Measurements from ENCODE around the gene ARSG. TPM values are rescaled to one million over a fixed set of nuclear protein-coding genes. Genes with fewer than 3 reads are reported as not detected.
A peak's percentile ranks its signal among the peaks of the same experiment; 100 is the strongest.

The ARSG gene
- total and polyA plus RNA-seq, 2 of the 13 experiments (the other 11 are each of a cell fraction or from before 2014, with no cell fraction given): 3.7 to 15.2 TPM

- peak; percentile 66 for TF ChIP-seq KMT2A (CRISPR knock-in tag; IDR thresholded peaks at IDR 0.05)
- TF ChIP-seq ESRRA (CRISPR knock-in tag; IDR thresholded peaks at IDR 0.05; ENCODE audit: low read depth): no peak
- no peak; the same call in 1 of the 2 replicates for TF ChIP-seq ARHGAP35 (CRISPR knock-in tag; IDR thresholded peaks at IDR 0.05; ENCODE audit: borderline replicate concordance)
- no peak for TF ChIP-seq RORA (CRISPR knock-in tag; IDR thresholded peaks at IDR 0.05)
- no peak for TF ChIP-seq SSRP1 (CRISPR knock-in tag; IDR thresholded peaks at IDR 0.05)
- no peak for TF ChIP-seq NCOA1 (CRISPR knock-in tag; IDR thresholded peaks at IDR 0.05)
- TF ChIP-seq SMAD9 (CRISPR knock-in tag; IDR thresholded peaks at IDR 0.05): no peak
- no peak for TF ChIP-seq SP5 (CRISPR knock-in tag; IDR thresholded peaks at IDR 0.05; ENCODE audit: borderline replicate concordance, low read depth)
- no peak for TF ChIP-seq AFF4 (CRISPR knock-in tag; IDR thresholded peaks at IDR 0.05)
- TF ChIP-seq HMG20A (CRISPR knock-in tag; IDR thresholded peaks at IDR 0.05; ENCODE audit: borderline replicate concordance): no peak
- TF ChIP-seq NR0B2 (CRISPR knock-in tag; IDR thresholded peaks at IDR 0.05): no peak; the same call in 1 of the 2 replicates
- TF ChIP-seq NRL (CRISPR knock-in tag; IDR thresholded peaks at IDR 0.05; ENCODE audit: borderline replicate concordance): no peak
- TF ChIP-seq TBX2 (CRISPR knock-in tag; IDR thresholded peaks at IDR 0.05; ENCODE audit: borderline replicate concordance): peak; percentile 56; the same call in 1 of the 2 replicates
- peak; percentile 70; the same call in 1 of the 2 replicates for TF ChIP-seq TFAP4 (IDR thresholded peaks at IDR 0.05; ENCODE audit: borderline replicate concordance, low read depth)
- no peak for TF ChIP-seq STAT5B (CRISPR knock-in tag; IDR thresholded peaks at IDR 0.05)
- TF ChIP-seq HHEX (CRISPR knock-in tag; IDR thresholded peaks at IDR 0.05): no peak
- TF ChIP-seq ZNF138 (CRISPR knock-in tag; IDR thresholded peaks at IDR 0.05; ENCODE audit: low read depth): no peak
- TF ChIP-seq SYNCRIP (IDR thresholded peaks at IDR 0.05; ENCODE audit: insufficient read depth, low read depth, low read length): no peak
- TF ChIP-seq ZNF276 (CRISPR knock-in tag; IDR thresholded peaks at IDR 0.05; ENCODE audit: low read depth): no peak
- TF ChIP-seq ZNF607 (CRISPR knock-in tag; IDR thresholded peaks at IDR 0.05; ENCODE audit: borderline replicate concordance): no peak
- TF ChIP-seq ZNF678 (CRISPR knock-in tag; IDR thresholded peaks at IDR 0.05): no peak
- no peak for TF ChIP-seq ZNF75D (CRISPR knock-in tag; IDR thresholded peaks at IDR 0.05; ENCODE audit: borderline replicate concordance)
- TF ChIP-seq ZIK1 (CRISPR knock-in tag; IDR thresholded peaks at IDR 0.05; ENCODE audit: borderline replicate concordance, low read depth): no peak
- no peak for TF ChIP-seq NFIC (IDR thresholded peaks at IDR 0.05; ENCODE audit: low read length)
These were observed 884 bp upstream of the ARSG start (continued) for GRCh38 chr17:68290268-68290954.
